Mammary epithelial cell (primary cell): ENCODE results near the gene MIEN1.

Source experiments
- EZH2 ChIP-seq: IDR thresholded peaks from 2 replicates; pipeline ENCODE4 v1.6.1; 2012; ENCODE audit warnings: low read length, inconsistent platforms, borderline replicate concordance
- TF ChIP-seq, protein P1 (sequence below), 2 donors: IDR thresholded peaks in 1 of 2; conservative IDR thresholded peaks in 1 of 2; 2 replicates each; pipeline ENCODE4 v1.5.1; 2011 to 2012; ENCODE audit warnings: inconsistent platforms in 2 of 2, low read length in 2 of 2, mild to moderate bottlenecking in 2 of 2, control low read depth in 1 of 2, low read depth in 1 of 2; ENCODE audit not compliant: insufficient read depth in 1 of 2; ENCODE audit errors: extremely low read depth in 1 of 2

DNA sequence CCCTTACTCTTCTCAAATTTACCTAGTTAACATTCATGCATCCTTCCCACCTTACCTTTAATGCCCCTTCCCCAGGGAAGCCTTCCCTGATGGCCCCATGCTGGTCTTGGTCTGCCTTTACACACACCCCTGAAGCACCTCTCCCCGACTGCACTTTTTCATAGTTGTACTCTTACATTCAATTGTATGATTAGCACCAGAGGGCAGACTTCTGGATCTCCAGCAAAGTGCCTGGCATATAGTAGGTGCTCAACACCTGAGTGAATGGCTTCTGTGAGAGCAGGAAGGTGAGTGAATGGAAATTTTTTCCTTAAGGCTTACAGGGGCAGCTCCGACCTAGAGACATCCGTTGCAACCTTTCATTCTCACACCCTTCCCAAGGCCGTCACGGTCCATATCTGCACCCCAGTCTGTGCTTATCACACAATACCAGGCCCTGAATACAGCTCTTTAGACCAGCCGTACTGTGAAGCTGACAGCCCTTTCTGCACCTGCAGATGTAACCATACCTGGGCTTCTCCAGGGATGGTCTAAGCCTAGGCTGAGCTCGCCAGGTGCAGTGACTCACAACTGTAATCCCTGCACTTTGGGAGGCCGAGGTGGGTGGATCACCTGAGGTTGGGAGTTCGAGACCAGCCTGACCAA lies 46.9 kb downstream of the MIEN1 start:
- TF ChIP-seq, protein P1, sequence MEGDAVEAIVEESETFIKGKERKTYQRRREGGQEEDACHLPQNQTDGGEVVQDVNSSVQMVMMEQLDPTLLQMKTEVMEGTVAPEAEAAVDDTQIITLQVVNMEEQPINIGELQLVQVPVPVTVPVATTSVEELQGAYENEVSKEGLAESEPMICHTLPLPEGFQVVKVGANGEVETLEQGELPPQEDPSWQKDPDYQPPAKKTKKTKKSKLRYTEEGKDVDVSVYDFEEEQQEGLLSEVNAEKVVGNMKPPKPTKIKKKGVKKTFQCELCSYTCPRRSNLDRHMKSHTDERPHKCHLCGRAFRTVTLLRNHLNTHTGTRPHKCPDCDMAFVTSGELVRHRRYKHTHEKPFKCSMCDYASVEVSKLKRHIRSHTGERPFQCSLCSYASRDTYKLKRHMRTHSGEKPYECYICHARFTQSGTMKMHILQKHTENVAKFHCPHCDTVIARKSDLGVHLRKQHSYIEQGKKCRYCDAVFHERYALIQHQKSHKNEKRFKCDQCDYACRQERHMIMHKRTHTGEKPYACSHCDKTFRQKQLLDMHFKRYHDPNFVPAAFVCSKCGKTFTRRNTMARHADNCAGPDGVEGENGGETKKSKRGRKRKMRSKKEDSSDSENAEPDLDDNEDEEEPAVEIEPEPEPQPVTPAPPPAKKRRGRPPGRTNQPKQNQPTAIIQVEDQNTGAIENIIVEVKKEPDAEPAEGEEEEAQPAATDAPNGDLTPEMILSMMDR (conservative IDR thresholded peaks at IDR 0.05 in 1 of 2, IDR thresholded peaks at IDR 0.05 in 1 of 2; ENCODE audit: extremely low read depth in 1 of 2, insufficient read depth in 1 of 2, low read depth in 1 of 2, low read length in 2 of 2): no peak
- no peak for TF ChIP-seq EZH2
